ENCODE measurements around the gene ZNF670. TPM values are rescaled to one million over a fixed set of nuclear protein-coding genes. Genes with fewer than 3 reads are reported as not detected.

Gene ZNF670
- polyA plus RNA-seq (2012; ENCODE audit: insufficient read length, low read depth), result 1.1 TPM

- TF ChIP-seq SIN3A (IDR thresholded peaks at IDR 0.05; ENCODE audit: borderline replicate concordance, insufficient read depth, low read length), result peak; percentile 60; the same call in 1 of the 2 replicates
- peak; percentile 85 for TF ChIP-seq POLR2AphosphoS5 (IDR thresholded peaks at IDR 0.05; ENCODE audit: low read depth, low read length)
- TF ChIP-seq FOXP2 (optimal IDR thresholded peaks at IDR 0.05; ENCODE audit: borderline replicate concordance, extremely low read depth, extremely low read length, insufficient read depth), result no peak
- TF ChIP-seq, protein P1, sequence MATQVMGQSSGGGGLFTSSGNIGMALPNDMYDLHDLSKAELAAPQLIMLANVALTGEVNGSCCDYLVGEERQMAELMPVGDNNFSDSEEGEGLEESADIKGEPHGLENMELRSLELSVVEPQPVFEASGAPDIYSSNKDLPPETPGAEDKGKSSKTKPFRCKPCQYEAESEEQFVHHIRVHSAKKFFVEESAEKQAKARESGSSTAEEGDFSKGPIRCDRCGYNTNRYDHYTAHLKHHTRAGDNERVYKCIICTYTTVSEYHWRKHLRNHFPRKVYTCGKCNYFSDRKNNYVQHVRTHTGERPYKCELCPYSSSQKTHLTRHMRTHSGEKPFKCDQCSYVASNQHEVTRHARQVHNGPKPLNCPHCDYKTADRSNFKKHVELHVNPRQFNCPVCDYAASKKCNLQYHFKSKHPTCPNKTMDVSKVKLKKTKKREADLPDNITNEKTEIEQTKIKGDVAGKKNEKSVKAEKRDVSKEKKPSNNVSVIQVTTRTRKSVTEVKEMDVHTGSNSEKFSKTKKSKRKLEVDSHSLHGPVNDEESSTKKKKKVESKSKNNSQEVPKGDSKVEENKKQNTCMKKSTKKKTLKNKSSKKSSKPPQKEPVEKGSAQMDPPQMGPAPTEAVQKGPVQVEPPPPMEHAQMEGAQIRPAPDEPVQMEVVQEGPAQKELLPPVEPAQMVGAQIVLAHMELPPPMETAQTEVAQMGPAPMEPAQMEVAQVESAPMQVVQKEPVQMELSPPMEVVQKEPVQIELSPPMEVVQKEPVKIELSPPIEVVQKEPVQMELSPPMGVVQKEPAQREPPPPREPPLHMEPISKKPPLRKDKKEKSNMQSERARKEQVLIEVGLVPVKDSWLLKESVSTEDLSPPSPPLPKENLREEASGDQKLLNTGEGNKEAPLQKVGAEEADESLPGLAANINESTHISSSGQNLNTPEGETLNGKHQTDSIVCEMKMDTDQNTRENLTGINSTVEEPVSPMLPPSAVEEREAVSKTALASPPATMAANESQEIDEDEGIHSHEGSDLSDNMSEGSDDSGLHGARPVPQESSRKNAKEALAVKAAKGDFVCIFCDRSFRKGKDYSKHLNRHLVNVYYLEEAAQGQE (IDR thresholded peaks at IDR 0.05; ENCODE audit: insufficient read depth in 1 of 2, low read depth in 2 of 2, low read length in 2 of 2), result no peak
- TF ChIP-seq TAF1 (IDR thresholded peaks at IDR 0.05; ENCODE audit: borderline replicate concordance, insufficient read depth, low read length), result peak; percentile 68
These were observed at the start of gene ZNF670 for GRCh38 chr1:247078258-247079140. ZNF670 (minus strand) TSS chr1:247078811; CDS start chr1:247078596, 215 bp downstream.

DNA sequence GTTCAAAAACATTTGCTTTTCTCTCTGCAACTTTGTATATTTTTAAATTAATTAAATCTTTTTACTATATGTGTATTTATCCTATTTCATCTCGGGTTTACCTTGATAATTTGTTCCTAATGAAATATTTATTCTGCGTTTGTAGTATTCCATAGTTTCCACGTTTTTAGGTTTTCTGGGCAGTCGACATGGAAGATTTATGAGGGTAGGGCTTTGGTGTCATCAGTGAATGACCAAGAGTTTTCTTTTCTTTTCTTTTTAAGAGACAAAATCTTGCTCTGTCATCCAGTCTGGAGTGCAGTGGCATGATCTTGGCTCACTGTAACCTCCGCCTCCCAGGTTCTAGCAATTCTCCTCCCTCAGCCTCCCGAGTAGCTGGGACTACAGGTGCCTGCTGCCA, 42.8 kb upstream of the ZNF670 start:
- TF ChIP-seq TAF1 (IDR thresholded peaks at IDR 0.05; ENCODE audit: borderline replicate concordance, insufficient read depth, low read length), result no peak
- TF ChIP-seq SIN3A (IDR thresholded peaks at IDR 0.05; ENCODE audit: borderline replicate concordance, insufficient read depth, low read length), result no peak
- no peak for TF ChIP-seq FOXP2 (optimal IDR thresholded peaks at IDR 0.05; ENCODE audit: borderline replicate concordance, extremely low read depth, extremely low read length, insufficient read depth)
- TF ChIP-seq, protein P1 (IDR thresholded peaks at IDR 0.05; ENCODE audit: insufficient read depth in 1 of 2, low read depth in 2 of 2, low read length in 2 of 2), result no peak
- no peak for TF ChIP-seq POLR2AphosphoS5 (IDR thresholded peaks at IDR 0.05; ENCODE audit: low read depth, low read length)

- TF ChIP-seq, protein P1 (IDR thresholded peaks at IDR 0.05; ENCODE audit: insufficient read depth in 1 of 2, low read depth in 2 of 2, low read length in 2 of 2), result no peak
- no peak for TF ChIP-seq FOXP2 (optimal IDR thresholded peaks at IDR 0.05; ENCODE audit: borderline replicate concordance, extremely low read depth, extremely low read length, insufficient read depth)
- TF ChIP-seq POLR2AphosphoS5 (IDR thresholded peaks at IDR 0.05; ENCODE audit: low read depth, low read length), result no peak
- no peak for TF ChIP-seq TAF1 (IDR thresholded peaks at IDR 0.05; ENCODE audit: borderline replicate concordance, insufficient read depth, low read length)
- no peak for TF ChIP-seq SIN3A (IDR thresholded peaks at IDR 0.05; ENCODE audit: borderline replicate concordance, insufficient read depth, low read length)
These were observed 41.2 kb upstream of the ZNF670 start for GRCh38 chr1:247119600-247120407.

GRCh38 chr1:247118946-247119446, 40.4 kb upstream of the ZNF670 start:
- TF ChIP-seq, protein P1 (IDR thresholded peaks at IDR 0.05; ENCODE audit: insufficient read depth in 1 of 2, low read depth in 2 of 2, low read length in 2 of 2), result no peak
- TF ChIP-seq POLR2AphosphoS5 (IDR thresholded peaks at IDR 0.05; ENCODE audit: low read depth, low read length) (no peak), TAF1 (IDR thresholded peaks at IDR 0.05; ENCODE audit: borderline replicate concordance, insufficient read depth, low read length) (no peak), SIN3A (IDR thresholded peaks at IDR 0.05; ENCODE audit: borderline replicate concordance, insufficient read depth, low read length) (no peak), FOXP2 (optimal IDR thresholded peaks at IDR 0.05; ENCODE audit: borderline replicate concordance, extremely low read depth, extremely low read length, insufficient read depth) (no peak)
